Neutrophil (primary cell): ENCODE measurements around the gene DUSP1.

Source experiments
- H3K27ac ChIP-seq: fragments of 200-600 bp; sonication (generic); 2 replicates; pipeline ENCODE4 v1.5.1; 2016; ENCODE audit warnings: mild to moderate bottlenecking, moderate library complexity
- H3K27me3 ChIP-seq: fragments of 200-600 bp; sonication (generic); 2 replicates; pipeline ENCODE4 v1.6.0; 2016; ENCODE audit warnings: mild to moderate bottlenecking
- H3K36me3 ChIP-seq: fragments of 200-600 bp; sonication (generic); 2 replicates; pipeline ENCODE4 v1.5.1; 2017
- H3K4me1 ChIP-seq, 2 experiments: fragments of 200-600 bp in 1 of 2; sonication (generic) in 1 of 2; 1 replicate in 1 of 2; 2 replicates in 1 of 2; pipeline versions ENCODE4 v1.5.1 to v1.6.1; 2013 to 2016; ENCODE audit warnings: low read depth in 1 of 2, low read length in 1 of 2, mild to moderate bottlenecking in 1 of 2, moderate library complexity in 1 of 2; ENCODE audit not compliant: control insufficient read depth in 1 of 2, insufficient read depth in 1 of 2
- H3K4me3 ChIP-seq, 2 experiments: fragments of 200-600 bp in 1 of 2; sonication (generic) in 1 of 2; 1 replicate in 1 of 2; 2 replicates in 1 of 2; pipeline ENCODE4 v1.5.1; 2013 to 2016; ENCODE audit warnings: low read depth in 1 of 2, low read length in 1 of 2, mild to moderate bottlenecking in 1 of 2, moderate library complexity in 1 of 2
- H3K9me3 ChIP-seq: fragments of 200-600 bp; sonication (generic); 2 replicates; pipeline ENCODE4 v1.5.1; 2016
- TF ChIP-seq, protein P1 (sequence below): fragments of 200-600 bp; sonication (generic); IDR thresholded peaks from 2 replicates; pipeline ENCODE4 v1.5.1; 2016; ENCODE audit warnings: antibody characterized with exemption

Gene DUSP1

GRCh38 chr5:172763120-172763464 is 7.9 kb downstream of the DUSP1 start:
- TF ChIP-seq, protein P1, sequence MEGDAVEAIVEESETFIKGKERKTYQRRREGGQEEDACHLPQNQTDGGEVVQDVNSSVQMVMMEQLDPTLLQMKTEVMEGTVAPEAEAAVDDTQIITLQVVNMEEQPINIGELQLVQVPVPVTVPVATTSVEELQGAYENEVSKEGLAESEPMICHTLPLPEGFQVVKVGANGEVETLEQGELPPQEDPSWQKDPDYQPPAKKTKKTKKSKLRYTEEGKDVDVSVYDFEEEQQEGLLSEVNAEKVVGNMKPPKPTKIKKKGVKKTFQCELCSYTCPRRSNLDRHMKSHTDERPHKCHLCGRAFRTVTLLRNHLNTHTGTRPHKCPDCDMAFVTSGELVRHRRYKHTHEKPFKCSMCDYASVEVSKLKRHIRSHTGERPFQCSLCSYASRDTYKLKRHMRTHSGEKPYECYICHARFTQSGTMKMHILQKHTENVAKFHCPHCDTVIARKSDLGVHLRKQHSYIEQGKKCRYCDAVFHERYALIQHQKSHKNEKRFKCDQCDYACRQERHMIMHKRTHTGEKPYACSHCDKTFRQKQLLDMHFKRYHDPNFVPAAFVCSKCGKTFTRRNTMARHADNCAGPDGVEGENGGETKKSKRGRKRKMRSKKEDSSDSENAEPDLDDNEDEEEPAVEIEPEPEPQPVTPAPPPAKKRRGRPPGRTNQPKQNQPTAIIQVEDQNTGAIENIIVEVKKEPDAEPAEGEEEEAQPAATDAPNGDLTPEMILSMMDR, result no peak
- H3K36me3 ChIP-seq, result peaks cover 25% of the 10 kb centered on the region
- no peak overlapping the region for H3K27ac ChIP-seq
- peaks cover 8% of the 10 kb centered on the region for H3K9me3 ChIP-seq
- H3K4me1 ChIP-seq, result peaks cover 38 to 43% of the 10 kb centered on the region in 2 experiments
- H3K27me3 ChIP-seq, result peaks cover 32% of the 10 kb centered on the region
- no peak overlapping the region for H3K4me3 ChIP-seq

DNA sequence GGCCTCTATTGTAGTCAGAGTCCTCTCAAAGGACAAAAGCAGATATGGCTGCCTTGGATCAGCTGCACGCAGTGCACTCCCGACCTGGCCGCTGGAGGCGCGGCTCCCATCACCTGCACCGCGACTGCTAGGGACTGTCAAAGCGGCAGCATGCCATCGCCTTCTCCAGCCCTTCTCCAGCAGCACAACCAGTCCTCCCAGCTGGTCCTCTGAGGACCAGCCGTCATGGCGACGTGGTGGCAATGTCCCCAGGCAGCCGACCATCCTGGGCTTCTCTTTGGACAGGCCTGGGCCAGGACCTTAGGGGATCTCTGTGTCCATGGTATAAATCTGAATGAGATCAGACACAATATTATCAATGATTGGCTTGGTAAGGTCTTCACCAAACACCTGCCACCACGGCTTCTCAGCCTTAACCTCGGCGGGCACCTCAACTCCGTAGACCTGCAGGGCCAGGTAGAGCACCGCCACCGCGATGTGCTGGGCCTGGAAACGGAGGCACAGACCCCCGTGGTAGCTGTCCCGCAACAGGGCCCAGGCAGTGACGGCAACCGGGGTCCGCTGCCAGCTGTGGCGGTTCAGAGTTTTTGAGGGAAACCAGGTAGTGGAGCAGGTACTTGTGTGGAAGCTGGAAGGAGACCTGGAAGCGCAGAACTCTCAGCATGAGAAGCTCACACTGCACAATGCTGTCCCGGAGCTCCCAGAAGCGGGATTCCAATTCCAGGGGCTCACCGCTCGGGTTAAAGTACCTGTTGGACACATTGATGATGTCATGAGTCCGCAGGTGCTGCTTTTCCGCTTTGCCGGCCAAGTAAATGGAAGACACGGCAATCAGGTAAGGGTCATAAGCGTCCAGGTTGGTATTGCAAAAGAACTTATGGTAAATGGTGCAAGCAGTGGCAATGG is 8.5 kb downstream of the DUSP1 start:
- H3K27me3 ChIP-seq, result peaks cover 26% of the 10 kb centered on the region
- H3K4me1 ChIP-seq, result peaks cover 31 to 37% of the 10 kb centered on the region in 2 experiments
- H3K36me3 ChIP-seq, result peaks cover 18% of the 10 kb centered on the region
- no peak overlapping the region for H3K27ac ChIP-seq
- TF ChIP-seq, protein P1, result no peak
- H3K9me3 ChIP-seq, result peaks cover 2% of the 10 kb centered on the region
- H3K4me3 ChIP-seq, result no peak overlapping the region

DNA sequence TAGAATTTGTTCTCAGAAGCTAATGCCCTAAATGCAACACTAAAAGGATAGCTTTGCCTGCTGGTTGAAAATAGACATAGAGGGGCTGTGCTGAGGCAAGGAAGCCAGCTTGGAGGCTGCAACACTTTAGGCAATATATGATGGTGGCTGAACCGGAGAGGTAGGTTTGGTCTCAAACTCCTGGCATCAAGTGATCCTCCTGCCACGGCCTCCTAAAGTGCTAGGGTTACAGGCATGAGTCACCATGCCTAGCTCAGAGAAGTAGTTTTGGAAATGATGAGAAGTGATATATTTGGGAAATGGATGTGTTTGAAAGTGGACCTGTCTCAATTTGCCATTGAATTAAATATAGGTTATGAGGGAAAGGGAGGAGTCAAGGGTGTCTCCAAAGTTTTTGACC is 10.0 kb downstream of the DUSP1 start:
- H3K27me3 ChIP-seq, result peaks cover 28% of the 10 kb centered on the region
- H3K27ac ChIP-seq, result no peak overlapping the region
- no peak overlapping the region for H3K4me3 ChIP-seq
- H3K36me3 ChIP-seq, result peaks cover 3% of the 10 kb centered on the region
- TF ChIP-seq, protein P1, result no peak
- peaks cover 16 to 22% of the 10 kb centered on the region in 2 experiments for H3K4me1 ChIP-seq
- H3K9me3 ChIP-seq, result no peaks in the 10 kb centered on the region

DNA sequence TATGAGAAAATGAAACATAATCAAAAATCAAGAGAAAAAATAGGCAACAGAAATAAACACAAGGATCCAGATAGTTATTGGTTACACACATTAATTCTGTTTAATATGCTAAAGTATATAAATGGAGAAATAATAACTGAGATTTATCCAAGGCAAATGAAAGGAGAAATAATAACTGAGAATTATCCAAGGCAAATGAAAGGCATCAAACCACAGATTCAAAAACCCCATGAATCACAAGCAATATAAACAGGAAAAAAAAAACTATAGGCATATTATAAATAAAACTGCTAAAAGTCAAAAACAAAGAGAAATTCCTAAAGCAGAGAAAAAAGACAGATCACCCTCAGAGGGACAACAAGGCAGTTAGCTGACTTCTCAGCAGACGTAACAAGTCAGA is 10.9 kb downstream of the DUSP1 start:
- H3K27me3 ChIP-seq, result peaks cover 28% of the 10 kb centered on the region
- no peak overlapping the region for H3K27ac ChIP-seq
- no peaks in the 10 kb centered on the region for H3K36me3 ChIP-seq
- no peak overlapping the region for H3K4me3 ChIP-seq
- peaks cover 10 to 16% of the 10 kb centered on the region in 2 experiments for H3K4me1 ChIP-seq
- no peaks in the 10 kb centered on the region for H3K9me3 ChIP-seq
- TF ChIP-seq, protein P1, result no peak

DNA sequence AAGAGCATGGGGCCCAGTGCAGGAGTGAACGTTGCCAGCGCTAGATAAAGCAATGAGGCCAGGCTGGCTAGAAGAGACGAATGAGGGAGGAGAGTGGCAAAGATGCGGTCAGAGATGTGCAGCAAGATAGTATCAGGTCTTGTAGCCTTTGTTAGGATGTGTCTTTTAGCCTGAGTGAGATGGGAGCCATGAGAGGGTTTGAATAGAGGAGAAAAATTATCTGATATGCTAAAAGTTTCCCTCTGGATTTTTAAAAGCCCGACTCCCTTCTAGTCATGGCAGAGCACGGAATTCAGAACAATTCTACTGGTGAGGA is 12.2 kb downstream of the DUSP1 start:
- H3K9me3 ChIP-seq, result no peaks in the 10 kb centered on the region
- H3K4me1 ChIP-seq, result peaks cover 0 to 2% of the 10 kb centered on the region in 2 experiments
- no peaks in the 10 kb centered on the region for H3K36me3 ChIP-seq
- H3K27me3 ChIP-seq, result peaks cover 27% of the 10 kb centered on the region
- TF ChIP-seq, protein P1, result no peak
- no peak overlapping the region for H3K27ac ChIP-seq
- no peak overlapping the region for H3K4me3 ChIP-seq
